ENCODE results near the gene PHF24.
"Not testable (repeated sequence)": the region's sequence is repeated elsewhere in the genome, so short reads cannot be mapped to it uniquely, and the experiment has no call there.

PHF24 gene

DNA sequence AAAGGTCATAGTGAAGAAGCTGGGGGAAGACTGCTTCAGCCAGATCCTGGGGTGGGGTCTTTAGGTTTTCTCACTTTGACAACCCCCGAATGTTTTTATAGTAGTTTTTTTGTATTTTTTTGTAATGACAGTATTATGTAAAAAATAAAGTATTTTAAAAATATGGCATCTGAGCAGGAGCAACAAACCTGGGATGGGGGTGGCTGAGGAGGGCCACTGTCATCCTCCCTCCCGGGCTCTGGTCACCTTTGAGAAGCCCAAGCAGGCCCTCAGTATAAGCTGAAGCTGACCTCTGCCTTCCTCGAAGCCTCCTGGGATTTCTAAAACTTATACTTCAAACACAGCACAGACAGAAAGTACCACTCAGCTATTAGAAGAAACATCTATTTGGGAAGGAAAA, 40.2 kb downstream of the PHF24 start:
- DNase-seq: no peak

DNA sequence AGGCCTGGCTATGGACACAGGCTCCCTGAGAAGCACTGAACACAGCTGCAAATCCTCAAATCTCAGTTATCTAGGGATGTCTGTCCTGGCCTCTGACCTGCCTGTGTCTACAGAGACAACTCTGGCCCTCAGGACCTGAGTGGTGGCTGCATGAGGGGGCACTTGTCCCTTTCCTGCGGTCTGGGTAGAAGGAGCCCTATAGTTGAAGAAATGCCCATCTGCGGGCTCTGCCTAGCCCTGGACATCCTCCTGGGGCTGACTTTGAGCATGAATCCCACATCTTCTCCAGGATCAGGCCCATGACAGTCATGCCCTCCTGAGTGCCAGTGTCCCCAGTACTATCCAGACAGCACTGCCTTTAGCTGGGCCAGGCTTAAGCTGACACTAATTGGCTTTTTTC, 41.5 kb downstream of the PHF24 start:
- DNase-seq: no peak

GRCh38 chr9:35000535-35001284, 42.6 kb downstream of the PHF24 start:
- peak; percentile 33 for DNase-seq

GRCh38 chr9:35001285-35001677, 43.2 kb downstream of the PHF24 start:
- DNase-seq: no peak

DNA sequence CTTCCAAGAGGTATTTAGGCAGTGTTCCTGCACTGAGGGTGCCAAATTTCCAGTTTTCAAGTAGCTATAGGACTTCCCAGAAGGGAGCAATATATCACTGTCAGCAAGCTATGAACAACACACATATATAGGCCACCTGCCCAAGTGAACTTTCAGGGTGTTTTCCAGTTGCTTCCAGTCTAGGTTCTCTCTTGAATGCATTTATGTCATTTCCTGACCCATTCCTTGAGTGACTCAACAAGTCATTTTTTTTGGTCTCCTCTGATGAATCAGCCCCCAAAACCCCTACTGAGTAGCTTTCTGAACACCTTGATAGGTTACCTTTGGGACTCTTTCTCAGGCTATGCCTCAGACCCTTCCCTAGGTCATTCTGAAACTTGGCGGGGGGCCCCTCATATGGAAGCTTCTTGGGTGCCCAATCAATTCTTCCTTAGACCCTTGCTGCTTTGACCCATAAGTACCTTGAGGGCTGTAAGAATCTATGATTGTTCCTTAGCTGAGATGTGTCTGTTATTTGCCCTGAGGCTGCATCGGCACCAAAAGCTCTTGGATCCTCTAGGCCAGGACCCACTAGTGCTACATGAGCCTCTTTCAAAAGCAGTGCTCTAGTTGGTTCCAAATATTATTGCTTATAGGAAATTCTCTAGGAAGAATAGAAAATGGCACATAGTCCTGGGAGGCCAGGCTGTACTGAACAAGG, 43.9 kb downstream of the PHF24 start:
- peak; percentile 63 for DNase-seq

DNA sequence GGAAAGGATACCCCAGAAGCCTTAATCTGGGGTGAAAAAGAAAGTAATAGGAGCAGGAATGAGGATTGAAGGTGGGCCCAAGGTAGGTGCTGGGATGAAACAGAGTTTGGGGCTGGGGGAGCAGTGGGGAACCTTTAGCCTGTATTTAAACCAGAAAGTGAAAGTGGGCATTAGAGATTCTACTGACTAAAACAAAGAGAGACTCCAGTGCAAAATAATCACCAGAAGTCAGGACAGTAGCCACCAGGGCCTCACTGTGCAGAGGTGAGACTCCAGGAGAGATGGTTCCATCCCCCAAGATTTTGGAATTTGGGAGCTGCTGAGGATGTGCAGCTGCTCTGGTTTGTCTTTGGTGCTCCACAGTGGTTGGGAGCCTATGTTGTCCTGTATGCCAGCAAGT, 44.5 kb downstream of the PHF24 start:
- no peak for DNase-seq

DNA sequence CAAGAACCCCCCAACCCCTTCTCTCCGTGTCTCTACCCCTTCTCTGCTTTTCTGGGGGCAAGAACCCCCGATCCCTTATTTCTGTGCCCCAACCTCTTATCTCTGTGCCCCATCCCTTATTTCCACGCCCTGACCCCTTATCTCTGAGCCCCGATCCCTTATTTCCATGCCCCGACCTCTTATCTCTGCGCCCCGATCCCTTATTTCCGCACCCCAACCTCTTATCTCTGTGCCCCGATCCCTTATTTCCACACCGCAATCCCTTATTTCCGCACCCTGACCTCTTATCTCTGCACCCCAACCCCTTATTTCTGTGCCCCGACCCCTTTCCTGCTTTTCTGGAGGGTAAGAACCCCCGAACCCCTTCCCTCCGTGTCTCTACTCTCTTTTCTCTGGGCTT, 46.2 kb downstream of the PHF24 start:
- not testable (repeated sequence) for DNase-seq

DNA sequence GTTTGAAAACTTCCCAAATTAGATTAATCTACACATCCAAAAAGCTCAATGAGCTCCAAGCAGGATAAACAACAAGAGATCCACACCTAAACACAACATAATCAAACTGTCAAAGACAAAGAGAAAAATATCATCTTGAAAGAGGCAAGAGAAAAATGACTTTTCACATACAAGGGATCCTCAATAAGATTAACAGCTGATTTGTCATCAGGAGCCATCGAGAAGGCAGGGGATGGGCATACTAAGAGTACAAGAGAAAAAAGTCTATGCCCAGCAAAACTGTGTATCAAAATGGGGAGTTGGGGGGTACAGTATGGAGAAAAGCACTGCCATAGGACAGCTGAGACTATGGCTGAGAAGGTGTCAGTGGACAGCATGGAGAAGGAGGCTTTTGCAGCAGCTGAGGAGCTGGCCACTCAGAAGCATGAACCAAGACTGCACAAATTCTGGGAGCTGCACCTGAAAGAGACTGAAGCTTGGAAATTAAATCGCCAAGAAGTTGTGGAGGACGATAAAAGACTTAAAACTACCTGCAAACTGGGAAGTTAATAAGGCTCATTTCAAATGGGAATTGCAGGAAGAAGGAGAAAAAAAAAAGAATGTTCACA, 52.4 kb downstream of the PHF24 start:
- no peak for DNase-seq

- no peak for DNase-seq
Measured at GRCh38 chr9:35014517-35014916, 56.4 kb downstream of the PHF24 start.

GRCh38 chr9:35023443-35023842, 65.4 kb downstream of the PHF24 start:
- not testable (repeated sequence) for DNase-seq

DNA sequence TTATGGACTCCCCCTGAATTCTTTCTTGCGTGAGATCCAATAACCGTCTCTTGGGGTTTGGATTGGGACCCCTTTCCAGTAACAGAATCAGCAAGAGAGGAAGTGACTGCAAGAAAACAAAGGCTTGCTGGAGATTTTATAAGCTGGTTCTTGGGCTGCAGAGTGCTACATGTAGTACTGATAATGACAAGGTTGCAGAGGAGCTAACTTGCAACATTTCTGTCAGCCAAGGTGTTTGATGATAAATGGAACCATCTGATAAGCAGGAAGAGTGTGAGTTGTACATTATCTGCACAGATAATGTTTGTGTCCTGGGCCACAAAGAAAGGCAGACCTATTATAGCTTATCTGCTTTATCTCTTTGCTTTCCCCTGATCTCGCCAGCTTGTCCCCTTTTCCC, 68.6 kb downstream of the PHF24 start:
- DNase-seq: no peak

DNA sequence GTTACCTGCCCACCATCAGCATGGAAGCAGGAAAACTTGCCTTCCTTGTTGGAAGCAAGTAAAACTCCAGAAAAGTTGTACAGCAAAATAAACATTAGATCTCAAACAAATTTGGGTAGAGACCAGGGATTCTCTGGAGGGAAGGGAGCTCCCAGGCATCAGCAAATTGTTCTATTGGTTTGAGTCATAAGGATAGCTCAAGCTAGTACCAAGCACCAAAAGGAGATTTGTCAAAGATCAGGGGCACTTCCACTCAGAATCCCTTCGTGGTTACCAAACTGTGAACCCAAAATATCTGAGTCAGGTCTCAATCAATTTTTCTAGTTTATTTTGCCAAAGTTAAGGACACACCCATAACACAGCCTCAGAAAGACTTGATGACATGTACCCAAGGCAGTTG, 69.3 kb downstream of the PHF24 start:
- peak; percentile 28 for DNase-seq

DNA sequence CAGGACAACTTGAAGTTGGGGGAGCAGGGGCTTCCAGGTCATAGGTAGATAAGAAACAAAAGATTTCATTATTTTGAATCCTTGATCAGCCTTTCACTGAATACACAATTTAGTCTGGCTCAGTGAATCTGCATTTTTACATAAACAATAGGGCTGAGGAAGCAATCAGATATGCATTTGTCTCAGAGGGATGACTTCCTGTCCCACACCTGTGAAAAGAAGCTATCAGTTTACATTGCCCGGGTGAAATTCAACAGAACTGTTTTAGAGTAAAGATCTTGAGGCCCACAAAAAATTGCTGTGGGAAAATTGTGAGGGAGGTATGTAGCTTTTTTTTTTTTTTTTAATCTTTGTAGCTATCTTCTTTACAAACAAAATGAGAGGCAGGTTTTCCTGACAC, 69.8 kb downstream of the PHF24 start:
- no peak for DNase-seq

DNA sequence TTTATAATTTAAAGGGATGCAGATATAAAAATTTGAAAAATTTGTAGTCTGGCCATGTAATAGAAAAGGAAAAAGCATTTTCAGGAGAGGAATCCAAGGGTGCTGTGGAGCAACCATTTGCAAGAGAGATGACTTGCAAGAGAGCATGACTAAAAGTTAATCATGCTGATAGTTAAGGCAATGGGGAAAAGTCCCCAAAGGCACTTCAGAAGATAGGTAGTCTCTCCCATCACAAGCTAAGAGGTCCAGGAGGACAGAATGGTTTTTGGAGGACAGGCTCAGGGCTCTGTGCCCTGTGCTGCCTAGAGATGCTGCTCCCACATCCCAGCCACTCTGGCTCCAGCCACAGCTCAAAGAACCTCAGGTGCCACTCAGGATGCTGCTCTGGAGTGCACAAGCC, 70.3 kb downstream of the PHF24 start:
- DNase-seq: no peak

- DNase-seq: peak; percentile 22
Measured at GRCh38 chr9:35029241-35029640, 71.2 kb downstream of the PHF24 start.

- no peak for DNase-seq
Measured at GRCh38 chr9:35029852-35030251, 71.8 kb downstream of the PHF24 start.
